ENCODE measurements around the gene PRKAA1.

The PRKAA1 gene

DNA sequence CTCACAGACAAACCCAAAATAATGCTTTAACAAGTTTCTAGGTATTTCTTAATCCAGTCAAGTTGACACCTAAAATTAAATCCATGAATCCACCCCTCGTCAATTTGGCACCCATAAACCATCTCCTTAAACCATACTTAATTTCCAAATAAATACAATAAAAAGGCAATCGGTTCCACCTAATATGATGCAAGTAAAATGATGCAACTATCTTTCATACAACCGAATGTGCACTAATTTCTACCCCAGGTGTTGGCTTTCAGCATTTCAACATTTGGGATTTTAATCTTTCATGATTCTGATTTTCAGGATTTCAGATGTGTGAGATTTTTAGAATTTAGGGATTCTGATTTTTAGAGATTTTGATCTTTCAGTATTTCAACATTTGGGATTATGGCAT lies 17.3 kb downstream of the PRKAA1 start:
- Histone ChIP-seq H3K4me1 (ENCODE audit: insufficient read depth, low read length, severe bottlenecking) (no peaks in the 10 kb centered on the region), H3K79me2 (ENCODE audit: insufficient read depth, low read length) (peaks cover 76% of the 10 kb centered on the region), H3K4me2 (ENCODE audit: low read length) (no peak overlapping the region), H3K4me3 (ENCODE audit: low read depth, low read length, poor library complexity, severe bottlenecking) (no peak overlapping the region), H3K27me3 (ENCODE audit: insufficient read depth, low read length) (no peaks in the 10 kb centered on the region), H3F3A (ENCODE audit: insufficient read depth, low read length) (no peaks in the 10 kb centered on the region), H3K36me3 (ENCODE audit: insufficient read depth, low read length) (peaks cover 10% of the 10 kb centered on the region; the same call in 1 of the 2 replicates), H3K9me3 (ENCODE audit: low read length) (no peaks in the 10 kb centered on the region), H3K27ac (ENCODE audit: low read depth, low read length, poor library complexity, severe bottlenecking) (no peak overlapping the region), H2AFZ (ENCODE audit: low read length) (no peak overlapping the region), H4K20me1 (ENCODE audit: insufficient read depth, low read length) (no peaks in the 10 kb centered on the region), H3K9me2 (ENCODE audit: low read depth, low read length) (no peaks in the 10 kb centered on the region), H3K9ac (ENCODE audit: low read length) (no peak overlapping the region)
- TF ChIP-seq, protein P1, sequence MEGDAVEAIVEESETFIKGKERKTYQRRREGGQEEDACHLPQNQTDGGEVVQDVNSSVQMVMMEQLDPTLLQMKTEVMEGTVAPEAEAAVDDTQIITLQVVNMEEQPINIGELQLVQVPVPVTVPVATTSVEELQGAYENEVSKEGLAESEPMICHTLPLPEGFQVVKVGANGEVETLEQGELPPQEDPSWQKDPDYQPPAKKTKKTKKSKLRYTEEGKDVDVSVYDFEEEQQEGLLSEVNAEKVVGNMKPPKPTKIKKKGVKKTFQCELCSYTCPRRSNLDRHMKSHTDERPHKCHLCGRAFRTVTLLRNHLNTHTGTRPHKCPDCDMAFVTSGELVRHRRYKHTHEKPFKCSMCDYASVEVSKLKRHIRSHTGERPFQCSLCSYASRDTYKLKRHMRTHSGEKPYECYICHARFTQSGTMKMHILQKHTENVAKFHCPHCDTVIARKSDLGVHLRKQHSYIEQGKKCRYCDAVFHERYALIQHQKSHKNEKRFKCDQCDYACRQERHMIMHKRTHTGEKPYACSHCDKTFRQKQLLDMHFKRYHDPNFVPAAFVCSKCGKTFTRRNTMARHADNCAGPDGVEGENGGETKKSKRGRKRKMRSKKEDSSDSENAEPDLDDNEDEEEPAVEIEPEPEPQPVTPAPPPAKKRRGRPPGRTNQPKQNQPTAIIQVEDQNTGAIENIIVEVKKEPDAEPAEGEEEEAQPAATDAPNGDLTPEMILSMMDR (IDR thresholded peaks at IDR 0.05; ENCODE audit: low read length): no peak
- TF ChIP-seq EZH2 (IDR thresholded peaks at IDR 0.05; ENCODE audit: borderline replicate concordance, low read length): no peak

DNA sequence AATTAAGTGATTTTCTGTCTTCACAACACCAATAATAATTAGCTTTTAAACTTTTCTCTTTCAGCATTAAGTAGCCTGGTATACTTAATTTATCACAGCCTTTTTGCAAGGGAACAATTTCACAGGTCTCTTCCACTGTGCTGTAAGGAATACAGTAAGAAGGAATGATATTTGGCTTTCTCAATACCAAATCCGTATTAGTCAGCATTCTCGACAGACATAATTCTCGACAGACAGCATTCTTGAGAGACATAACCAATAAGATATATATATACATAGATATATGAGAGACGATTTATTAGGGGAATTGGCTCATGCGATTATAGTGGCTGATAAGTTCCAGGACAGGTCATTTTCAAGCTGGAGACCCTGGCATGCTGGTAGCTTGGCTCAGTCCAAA lies 18.0 kb downstream of the PRKAA1 start:
- Histone ChIP-seq H3K36me3 (ENCODE audit: insufficient read depth, low read length) (peaks cover 17% of the 10 kb centered on the region; the same call in 1 of the 2 replicates), H3K27ac (ENCODE audit: low read depth, low read length, poor library complexity, severe bottlenecking) (no peak overlapping the region), H3K9me2 (ENCODE audit: low read depth, low read length) (no peaks in the 10 kb centered on the region), H3K79me2 (ENCODE audit: insufficient read depth, low read length) (peaks cover 71% of the 10 kb centered on the region), H3K9me3 (ENCODE audit: low read length) (no peaks in the 10 kb centered on the region), H2AFZ (ENCODE audit: low read length) (no peak overlapping the region), H3K4me1 (ENCODE audit: insufficient read depth, low read length, severe bottlenecking) (no peaks in the 10 kb centered on the region), H3F3A (ENCODE audit: insufficient read depth, low read length) (no peaks in the 10 kb centered on the region), H3K4me3 (ENCODE audit: low read depth, low read length, poor library complexity, severe bottlenecking) (no peak overlapping the region), H3K4me2 (ENCODE audit: low read length) (no peak overlapping the region), H3K27me3 (ENCODE audit: insufficient read depth, low read length) (no peaks in the 10 kb centered on the region), H4K20me1 (ENCODE audit: insufficient read depth, low read length) (no peaks in the 10 kb centered on the region), H3K9ac (ENCODE audit: low read length) (no peak overlapping the region)
- TF ChIP-seq EZH2 (IDR thresholded peaks at IDR 0.05; ENCODE audit: borderline replicate concordance, low read length): no peak
- TF ChIP-seq, protein P1 (IDR thresholded peaks at IDR 0.05; ENCODE audit: low read length): no peak

DNA sequence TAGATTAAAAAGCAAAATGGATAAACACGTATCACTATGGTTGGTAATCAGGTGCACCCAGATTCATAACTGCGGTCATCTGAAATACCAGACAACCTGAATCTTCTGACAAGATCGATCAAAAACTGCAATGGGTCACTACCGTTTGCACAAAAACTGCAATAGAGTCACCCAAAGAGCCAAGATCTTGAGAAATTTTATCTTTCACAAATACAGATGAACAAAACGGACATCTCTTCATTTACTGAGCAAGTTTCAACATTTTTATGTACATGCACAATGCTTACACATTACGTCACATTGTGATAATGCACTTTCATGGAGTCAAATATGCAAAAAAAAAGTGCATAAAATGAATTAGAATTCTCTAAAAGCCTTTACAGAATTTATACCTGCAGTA lies 18.6 kb downstream of the PRKAA1 start:
- Histone ChIP-seq H3K4me2 (ENCODE audit: low read length) (no peak overlapping the region), H3K27me3 (ENCODE audit: insufficient read depth, low read length) (no peaks in the 10 kb centered on the region), H2AFZ (ENCODE audit: low read length) (no peak overlapping the region), H4K20me1 (ENCODE audit: insufficient read depth, low read length) (no peaks in the 10 kb centered on the region), H3K36me3 (ENCODE audit: insufficient read depth, low read length) (peaks cover 19% of the 10 kb centered on the region; the same call in 1 of the 2 replicates), H3K9ac (ENCODE audit: low read length) (no peak overlapping the region), H3K27ac (ENCODE audit: low read depth, low read length, poor library complexity, severe bottlenecking) (no peak overlapping the region), H3K9me2 (ENCODE audit: low read depth, low read length) (no peaks in the 10 kb centered on the region), H3K4me3 (ENCODE audit: low read depth, low read length, poor library complexity, severe bottlenecking) (no peak overlapping the region), H3K4me1 (ENCODE audit: insufficient read depth, low read length, severe bottlenecking) (no peaks in the 10 kb centered on the region), H3F3A (ENCODE audit: insufficient read depth, low read length) (no peaks in the 10 kb centered on the region), H3K79me2 (ENCODE audit: insufficient read depth, low read length) (peaks cover 64% of the 10 kb centered on the region), H3K9me3 (ENCODE audit: low read length) (no peaks in the 10 kb centered on the region)
- no peak for TF ChIP-seq EZH2 (IDR thresholded peaks at IDR 0.05; ENCODE audit: borderline replicate concordance, low read length)
- TF ChIP-seq, protein P1 (IDR thresholded peaks at IDR 0.05; ENCODE audit: low read length): no peak

Measured in OCI-LY1 (cell line).